A549 treated with GW870086 at 1 μM for 4 hours (cell line): ENCODE results near the gene BTF3L4. TPM values are rescaled to one million over a fixed set of nuclear protein-coding genes. Genes with fewer than 3 reads are reported as not detected.

ENCODE experiments used
- total RNA-seq: library from RNA; stranded (reverse); fragments of 200-300 nt; extraction: Qiagen RNA extraction; gene quantifications from 5 replicates; pipeline ENCODE4 v1.2.3, GENCODE V29; 2022; ENCODE audit warnings: low read depth

BTF3L4 gene
- total RNA-seq: 31.7 to 39.0 TPM (median 33.0 TPM) in 5 replicates

DNA sequence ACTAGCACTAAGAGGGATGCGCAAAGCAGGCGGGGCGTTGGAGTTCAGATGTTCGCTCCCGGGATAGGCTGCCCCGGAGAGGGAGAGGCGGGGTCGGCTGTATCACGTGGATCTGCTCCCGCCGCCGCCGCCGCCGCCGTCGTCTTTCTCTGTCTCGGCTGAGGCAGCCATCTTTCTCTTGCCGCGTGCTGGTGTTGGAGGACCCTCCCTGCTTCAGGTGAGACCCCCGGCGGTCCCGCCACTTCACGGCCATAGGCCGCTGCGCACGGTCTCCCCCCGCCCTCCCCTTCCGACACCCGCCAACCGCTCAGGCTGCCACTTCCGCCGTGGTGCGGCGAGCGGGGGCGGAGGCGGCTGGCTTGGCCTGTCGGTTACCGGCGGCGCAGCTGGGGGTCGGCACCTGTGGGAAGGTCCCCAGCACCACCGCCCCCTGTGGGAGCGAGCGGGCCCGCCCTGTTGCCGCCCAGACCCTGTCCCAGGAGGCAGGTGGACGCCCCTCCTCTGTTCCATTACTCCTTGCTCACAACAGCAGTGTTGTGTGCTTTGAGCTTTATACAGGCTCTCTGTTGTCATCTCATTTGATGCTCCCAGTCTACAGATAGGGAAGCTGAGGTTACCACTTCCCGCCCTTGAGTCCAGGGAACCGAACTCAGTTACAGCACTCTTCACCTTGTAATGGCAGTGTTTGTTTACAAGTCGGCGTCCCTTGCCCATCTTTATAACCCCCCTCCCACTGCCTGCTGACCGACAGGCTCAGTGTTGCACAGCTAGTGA is at the start of gene BTF3L4:
Gene BTF3L4, plus strand, starts transcription at position 133 of the 774 bp plus-strand sequence. CDS start 3,553 bp downstream, outside the sequence.

GRCh38 chr1:52033190-52034049 is 22.7 kb upstream of the BTF3L4 start, which contains the start of gene KTI12:
Gene KTI12 (minus strand): TSS chr1:52033810. CDS start chr1:52033761, 49 bp downstream.

GRCh38 chr1:52055066-52055865 is 829 bp upstream of the BTF3L4 start, which contains the start of gene TXNDC12:
Gene TXNDC12 (minus strand): TSS chr1:52055191. CDS start chr1:52055096, 95 bp downstream.

Other genes with a start within 250 kb of the BTF3L4 start
- gene NRDC, start 177.6 kb upstream of the BTF3L4 start, total RNA-seq: 67.9 to 83.7 TPM (median 72.8 TPM) in 5 replicates
- gene RAB3B, start 65.6 kb upstream of the BTF3L4 start, total RNA-seq: 4.8 to 8.5 TPM (median 6.8 TPM) in 5 replicates
- 17.8 to 23.1 TPM (median 18.3 TPM) in 5 replicates for gene KTI12, start 22.5 kb upstream of the BTF3L4 start, total RNA-seq
- gene TXNDC12, start 1.1 kb upstream of the BTF3L4 start, total RNA-seq: 36.0 to 40.9 TPM (median 37.3 TPM) in 5 replicates
- 6.5 to 8.3 TPM (median 7.8 TPM) in 5 replicates for gene ZFYVE9, start 85.8 kb downstream of the BTF3L4 start, total RNA-seq